Measurements from ENCODE around the gene UPP1.
A peak's percentile ranks its signal among the peaks of the same experiment; 100 is the strongest.
"Not testable (repeated sequence)": the region's sequence is repeated elsewhere in the genome, so short reads cannot be mapped to it uniquely, and the experiment has no call there.

Gene UPP1

DNA sequence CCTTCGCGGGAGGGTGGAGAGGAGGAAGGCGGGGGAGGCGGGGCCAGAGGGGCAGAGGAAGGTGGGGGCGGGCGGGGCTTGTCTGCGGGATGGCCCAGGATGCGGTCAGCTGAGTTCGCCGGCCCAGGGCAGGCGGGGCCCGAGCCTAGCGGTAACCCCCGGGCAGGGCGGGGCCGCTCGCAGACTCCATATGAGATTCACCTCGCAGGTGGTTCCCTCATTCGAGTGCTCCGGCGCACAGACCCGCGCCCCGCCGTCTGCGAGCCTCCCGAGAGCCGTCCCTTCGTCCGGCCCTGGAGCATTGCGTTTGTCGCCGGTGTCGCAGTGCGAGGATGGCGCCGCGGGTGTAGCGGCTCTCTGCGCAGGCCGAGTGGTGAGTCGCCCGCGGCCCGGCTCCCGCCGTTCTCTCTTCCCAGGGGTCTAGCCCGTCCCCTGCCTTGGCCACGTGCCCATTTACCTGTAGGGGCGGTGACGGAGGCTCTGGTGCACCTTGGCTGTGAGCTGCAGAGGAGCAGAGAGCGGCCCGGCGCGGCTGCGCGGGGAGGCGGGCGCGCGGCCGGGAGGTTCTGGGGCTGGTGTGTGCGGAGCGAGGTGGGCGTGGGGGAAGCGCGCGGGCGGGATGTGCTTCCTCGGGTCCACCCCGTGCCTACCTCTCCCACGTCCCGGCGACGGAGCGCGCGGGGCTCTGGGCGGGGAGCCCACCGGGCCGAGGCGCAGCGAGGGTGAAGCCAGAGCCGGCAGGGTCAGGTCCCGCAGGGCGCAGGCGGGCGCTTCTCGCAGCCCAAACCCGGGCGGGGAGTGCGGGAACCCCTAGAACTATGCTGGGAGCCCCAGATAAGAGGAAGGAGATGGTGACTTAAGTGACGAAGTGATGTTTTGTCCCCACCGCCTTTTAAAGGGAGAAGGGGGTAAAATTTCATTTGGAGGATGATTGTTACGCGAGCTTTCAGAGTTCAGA lies at the start of gene UPP1:
Gene UPP1 (plus strand): TSS at position 220 of the 958 bp plus-strand sequence. CDS start 5,519 bp downstream, outside the sequence.
- DNase-seq = peak; percentile 51

DNA sequence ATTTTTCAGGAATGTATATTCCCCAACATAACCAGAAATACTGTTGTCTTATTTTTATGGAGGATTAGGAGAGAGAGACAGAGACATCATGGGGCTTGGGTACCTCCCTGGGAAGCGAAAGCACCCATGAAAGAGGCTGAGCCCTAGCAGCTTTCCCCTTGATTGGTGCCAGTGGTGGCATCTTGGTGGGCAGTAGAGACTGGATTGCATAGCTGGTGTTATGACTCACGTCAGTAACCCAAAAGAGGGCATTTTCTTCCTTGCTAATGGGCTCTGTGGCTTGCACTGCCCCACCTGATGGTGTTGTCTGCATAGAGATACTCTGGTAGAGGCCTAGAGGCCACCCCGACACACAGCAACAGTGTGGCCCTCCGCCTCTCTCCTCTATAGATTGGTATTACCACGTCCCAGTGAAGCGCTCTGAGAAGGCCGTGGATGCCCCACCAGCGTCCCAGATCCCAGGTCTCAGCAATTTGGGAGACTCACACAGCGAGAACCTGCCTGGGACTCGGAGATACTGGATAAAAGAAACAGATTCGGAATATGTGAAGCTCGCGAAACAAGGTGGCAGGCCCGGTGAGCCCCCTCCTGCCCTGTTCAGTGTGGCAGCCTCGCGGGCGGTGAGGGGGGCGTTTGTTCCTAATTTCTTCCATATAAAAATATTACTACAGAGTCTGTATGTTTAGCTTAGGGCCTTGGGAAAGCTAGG lies 48.0 kb upstream of the UPP1 start:
- no peak for DNase-seq

DNA sequence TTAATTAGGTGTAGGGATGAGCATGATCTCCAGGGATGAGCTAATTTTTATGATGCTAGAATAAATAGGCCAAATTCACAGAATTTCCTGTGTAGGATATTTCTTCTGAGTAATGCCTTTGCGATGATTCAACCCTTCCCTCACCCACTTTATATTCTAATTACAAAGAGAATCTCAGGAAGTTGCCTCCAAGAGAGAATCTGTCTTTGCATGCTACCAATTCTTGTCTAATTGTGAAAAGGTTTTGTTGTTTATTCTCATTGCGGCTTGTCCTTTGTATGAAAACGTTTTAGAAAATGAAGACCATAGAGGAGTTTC lies 47.5 kb upstream of the UPP1 start:
- DNase-seq = no peak

DNA sequence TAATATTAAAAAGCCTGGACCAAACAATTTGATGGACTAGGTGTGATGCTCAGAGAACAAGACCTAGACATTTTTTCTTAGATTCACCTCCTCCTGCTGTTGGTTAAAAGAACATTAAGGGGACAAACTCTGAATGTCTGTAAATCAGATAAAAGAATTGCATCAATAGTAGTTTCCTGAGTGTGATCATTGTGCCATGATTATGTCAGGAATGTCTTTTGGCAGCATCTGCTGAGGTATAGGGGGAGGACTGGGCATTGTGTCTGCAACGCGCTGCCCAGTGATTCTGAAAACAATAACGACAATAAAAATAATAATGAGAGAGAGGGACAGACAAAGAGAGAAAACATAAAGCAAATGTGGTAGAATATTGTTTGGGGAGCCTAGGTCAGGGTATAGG lies 46.8 kb upstream of the UPP1 start:
- no peak for DNase-seq

DNA sequence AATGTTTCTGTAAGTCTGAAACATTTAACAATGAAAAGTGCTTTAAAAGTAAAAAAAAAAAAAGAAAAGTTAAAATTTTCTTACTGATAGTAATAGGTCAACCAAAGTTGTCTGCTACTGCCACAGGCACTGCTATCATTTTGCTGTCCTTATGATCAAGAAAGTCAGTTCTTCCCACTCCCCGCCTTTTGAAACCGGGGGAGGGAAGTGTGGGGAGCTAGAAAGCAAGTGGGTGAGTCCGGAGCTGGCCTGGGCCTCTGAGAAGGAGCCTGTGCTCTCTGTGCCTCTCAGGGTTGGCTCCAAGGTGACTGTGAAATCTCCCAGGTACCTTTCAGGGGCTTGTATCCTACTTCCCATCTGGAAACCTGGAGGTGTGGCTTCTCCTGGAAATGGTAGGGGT lies 46.4 kb upstream of the UPP1 start:
- no peak for DNase-seq

DNA sequence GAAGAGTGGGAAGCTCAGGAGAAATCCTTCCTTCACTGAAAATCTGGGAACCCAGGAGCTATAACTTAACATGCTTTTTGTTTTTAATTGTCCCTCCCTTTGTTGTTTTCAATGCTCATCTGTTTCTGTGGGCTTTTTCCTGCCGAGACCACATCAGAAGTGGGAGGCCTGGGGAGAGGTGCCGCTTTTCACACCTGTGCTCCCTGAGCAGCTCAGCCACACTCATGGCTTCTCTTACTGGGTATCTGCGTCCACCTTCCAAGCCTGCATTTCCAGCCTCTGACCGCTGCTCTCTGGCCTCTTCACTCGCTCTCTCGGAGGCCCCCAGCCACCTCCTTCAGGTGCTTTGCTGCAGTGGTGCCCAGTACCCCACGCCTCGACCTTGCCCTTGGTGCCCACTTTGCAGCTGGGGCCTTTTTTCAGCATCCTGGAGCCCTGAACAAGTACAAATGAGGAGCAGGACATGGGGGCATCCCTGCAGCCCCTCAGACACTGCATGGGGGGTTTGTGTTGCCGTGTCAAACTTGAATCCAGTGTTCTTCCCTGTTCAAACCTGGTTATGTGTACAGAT lies 43.8 kb upstream of the UPP1 start:
- no peak for DNase-seq

DNA sequence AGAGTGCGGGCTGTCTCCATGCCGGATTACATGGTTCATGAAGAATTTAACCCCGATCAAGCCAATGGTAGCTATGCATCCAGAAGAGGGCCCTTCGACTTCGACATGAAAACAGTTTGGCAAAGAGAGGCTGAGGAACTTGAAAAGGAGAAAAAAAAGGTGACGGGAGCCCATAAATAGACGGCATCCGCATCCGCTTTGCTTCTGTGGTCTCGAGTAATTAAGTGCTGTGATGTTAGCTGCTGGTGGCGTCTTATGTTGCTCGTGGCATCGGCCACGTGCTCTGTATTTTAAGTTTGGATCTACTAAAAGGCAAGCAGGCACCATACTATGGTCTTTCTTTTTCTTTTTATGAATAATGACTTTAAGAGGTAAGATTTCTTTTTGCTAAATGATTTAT lies 42.6 kb upstream of the UPP1 start:
- no peak for DNase-seq

DNA sequence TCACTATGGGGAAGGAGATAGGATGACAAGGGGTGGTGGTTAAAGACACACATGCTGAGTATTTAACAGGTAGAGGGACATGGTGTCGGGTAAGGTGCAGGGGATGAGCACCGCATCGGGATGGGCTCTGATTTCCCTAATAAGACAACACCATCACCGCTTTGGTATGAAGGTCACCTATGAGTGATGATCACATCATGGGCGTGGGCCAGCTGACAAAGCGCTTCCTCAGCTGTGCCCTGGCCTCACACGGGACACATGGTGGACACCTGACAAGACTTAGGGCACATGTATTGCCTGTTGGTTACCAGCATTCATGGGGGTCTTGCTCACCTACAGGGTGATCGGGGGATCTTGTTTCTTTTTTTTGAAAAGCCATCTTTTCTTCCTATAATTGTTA lies 41.0 kb upstream of the UPP1 start:
- no peak for DNase-seq

DNA sequence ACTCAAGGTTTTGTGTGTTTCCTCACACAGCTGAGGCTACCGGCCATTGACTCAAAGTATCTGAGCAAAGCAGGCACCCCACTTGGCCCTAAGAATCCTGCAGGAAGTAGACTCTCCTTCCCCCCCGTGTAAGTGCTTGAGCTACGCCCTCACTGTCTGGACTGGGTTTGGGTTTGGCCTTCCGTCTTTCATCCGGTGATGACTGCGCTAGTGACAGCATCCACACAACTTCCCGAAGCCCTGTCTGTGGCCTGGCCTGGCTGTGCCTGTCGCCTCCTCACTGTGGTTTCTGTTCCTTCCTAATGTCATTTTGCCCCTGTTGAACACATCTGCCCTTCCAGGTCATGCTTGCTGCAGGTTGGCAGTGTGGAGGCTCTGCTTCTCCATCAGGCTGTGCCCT lies 39.2 kb upstream of the UPP1 start:
- no peak for DNase-seq

DNA sequence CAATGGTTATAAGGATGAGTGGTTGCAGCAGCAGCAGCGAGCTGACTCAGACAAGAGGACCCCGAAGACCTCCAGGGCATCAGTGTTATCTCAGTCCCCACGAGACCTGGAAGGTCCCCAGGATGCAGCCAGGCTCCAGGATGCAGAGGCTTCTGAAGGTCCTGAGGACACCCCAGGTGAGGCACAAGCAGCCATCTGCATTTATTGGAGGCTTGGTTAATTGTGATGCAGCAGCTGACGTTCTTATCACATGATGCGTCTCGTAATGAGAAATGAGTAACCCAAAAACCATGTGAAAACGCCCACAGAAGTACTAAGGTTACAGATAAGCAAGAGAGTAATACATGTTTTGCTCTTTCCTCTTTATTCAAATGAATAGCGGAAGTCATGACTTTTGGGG lies 36.3 kb upstream of the UPP1 start:
- DNase-seq = no peak

DNA sequence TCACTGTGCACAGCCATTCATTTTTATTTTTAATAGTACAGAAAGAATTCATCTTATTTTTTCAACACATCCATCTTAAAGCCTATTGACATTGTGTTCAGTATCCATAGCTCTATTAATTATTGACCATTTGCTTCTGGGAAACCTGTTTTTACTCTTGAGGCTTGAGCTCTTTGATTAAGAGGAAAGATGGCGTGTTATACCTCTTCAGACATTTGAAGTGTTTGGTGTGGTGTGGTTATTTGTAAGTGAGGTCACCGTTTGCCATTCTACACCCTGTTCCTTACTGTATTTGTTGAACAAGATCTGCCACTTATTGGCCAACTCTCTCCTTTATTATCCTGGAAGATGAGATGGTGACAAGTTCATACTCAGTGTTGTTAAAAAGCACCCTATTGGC lies 35.3 kb upstream of the UPP1 start:
- DNase-seq = no peak

DNA sequence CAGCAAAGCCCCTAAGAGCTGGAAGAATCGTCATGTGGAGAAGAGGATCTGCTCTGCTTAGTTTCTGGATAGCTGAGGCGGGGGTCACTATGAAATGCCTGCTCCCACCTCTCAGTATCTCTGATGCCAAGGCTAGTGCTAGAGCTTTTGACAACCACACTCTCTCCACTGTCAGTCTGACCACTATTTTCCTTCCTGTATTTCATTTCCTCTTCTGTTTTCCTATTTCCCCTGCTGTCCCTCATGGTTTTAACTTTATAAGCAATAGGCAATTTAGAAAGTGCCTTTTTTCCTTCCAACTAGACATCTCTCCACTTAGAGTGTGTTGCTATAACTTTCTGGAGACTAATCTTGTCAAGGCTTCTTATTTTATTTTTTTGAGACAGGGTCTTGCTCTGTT lies 30.1 kb upstream of the UPP1 start:
- DNase-seq = no peak

DNA sequence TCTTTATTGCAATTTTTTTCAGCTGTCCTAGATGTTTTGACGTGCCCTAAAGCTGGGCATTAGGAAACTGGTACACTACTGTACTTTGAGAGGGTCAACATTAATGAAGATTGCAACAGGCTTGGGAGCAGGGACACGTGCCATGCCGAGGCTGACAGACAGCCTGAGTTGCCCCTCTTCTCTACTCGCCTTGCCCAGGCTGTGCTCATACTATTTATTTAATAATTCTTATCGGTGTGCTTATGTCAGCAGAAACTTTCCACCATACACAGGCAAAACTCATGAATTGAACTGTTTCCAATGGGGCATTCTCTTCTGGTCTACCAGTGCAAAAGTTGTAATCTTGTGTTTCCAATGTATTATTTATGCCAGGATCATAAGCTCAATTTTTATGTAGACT lies 29.4 kb upstream of the UPP1 start:
- no peak for DNase-seq

DNA sequence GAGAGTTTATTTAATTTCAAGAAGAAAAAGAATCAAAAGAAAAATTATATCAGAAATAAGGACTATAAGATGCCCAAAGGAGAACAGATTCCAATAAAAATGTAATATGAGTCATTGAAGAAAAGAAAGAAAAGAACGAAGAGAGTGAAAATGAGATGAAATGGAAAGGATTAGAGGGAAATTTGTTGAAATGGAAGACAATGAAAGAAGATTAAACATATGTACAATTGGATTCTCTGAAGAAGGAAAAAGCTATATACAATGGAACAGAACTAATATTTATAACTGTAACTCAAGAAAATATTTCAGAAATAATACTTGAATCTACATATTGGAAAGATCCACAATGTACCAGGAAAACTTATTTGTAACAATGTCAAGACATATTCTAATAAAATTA lies 25.1 kb upstream of the UPP1 start:
- no peak for DNase-seq

DNA sequence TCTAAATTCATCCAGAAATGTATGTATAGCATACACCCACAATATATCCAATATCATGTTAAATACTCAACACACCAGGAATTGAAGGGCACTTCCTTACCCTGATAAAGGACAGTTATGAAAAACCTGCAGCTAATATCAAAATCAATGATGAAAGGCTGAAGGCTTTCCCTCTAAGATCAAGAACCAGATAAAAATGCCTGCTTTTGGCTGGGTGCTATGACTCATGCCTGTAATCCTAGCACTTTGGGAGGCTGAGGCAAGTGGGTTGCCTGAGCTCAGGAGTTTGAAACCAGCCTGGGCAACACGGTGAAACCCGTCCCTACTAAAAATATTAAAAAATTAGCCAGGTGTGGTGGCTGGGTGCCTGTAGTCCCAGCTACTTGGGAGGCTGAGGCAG lies 21.6 kb upstream of the UPP1 start:
- no peak for DNase-seq

DNA sequence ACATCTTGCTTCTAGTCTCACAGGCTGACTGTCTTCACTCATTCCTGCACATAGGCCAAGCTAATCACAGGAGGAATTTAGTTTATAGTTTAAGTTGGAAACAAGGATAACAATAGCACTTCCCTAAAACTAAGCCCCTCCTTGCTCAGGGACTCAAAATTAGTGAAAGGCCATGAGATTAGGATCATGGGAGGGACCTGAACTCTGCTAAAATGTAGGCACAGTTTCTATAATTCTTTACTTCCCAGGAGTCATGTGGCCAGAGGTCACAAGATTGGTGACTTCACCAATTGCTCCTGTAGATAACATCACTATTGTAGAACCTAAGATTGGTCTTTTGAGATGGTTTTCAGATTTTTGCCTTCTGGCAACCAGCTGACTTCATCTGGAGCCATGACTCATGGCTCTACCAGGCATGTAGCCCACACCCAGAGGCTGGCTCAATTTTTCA lies 14.8 kb upstream of the UPP1 start:
- DNase-seq = no peak

DNA sequence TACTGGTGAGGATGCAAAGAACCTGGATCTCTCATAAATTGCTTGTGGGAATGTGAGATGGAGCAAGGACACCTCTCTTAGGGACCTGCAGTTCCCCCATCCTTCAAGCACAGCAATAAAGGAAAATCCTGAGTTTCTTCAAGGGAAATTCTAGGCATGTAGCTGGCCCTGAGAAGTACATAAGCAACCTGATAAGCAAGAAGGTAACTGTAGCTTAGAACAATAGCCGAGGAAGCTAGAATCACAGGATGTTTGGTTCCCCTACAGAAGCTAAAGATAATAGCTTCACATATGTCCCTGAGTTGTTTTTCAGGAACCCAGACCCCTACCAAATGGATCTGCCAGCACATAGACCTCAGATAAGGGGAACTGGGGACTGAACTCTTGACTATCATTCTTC lies 11.6 kb upstream of the UPP1 start:
- no peak for DNase-seq

DNA sequence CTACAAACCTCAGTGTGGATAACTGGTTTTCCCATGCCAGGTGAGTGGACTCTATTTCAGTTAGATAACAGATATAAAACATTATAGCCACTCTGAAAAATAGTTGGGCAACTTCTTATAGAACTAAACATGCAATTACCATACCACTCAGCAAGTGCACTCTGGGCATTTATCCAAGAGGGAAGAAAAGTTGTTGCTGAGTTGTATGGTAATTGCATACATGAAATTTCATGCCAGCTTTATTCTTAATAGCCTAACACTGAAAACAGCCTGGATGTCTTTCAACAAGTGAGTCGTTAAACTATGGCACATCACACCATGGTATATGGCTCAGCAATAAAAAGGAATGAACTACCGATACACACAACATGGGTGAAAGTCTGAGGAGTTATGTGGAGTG lies 10.6 kb upstream of the UPP1 start:
- DNase-seq = no peak

DNA sequence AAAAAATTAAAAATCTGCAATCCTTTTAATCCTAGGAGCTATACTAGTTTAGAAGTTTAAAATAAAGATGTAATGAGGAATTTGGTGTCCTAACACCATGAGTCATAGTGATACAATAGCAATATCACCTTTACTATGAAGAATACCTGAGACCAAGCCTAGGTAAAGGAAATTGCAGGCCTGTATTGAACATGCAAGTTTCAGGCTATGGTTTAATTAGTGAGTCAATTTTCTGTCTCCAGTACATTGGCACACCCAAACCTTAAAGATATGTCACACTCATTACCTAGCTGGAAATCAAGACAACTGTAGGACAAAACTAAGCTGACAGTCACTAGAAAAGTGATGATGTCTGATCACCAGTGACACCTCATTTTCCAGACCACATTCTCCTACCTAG lies 6.7 kb upstream of the UPP1 start:
- DNase-seq = not testable (repeated sequence)

DNA sequence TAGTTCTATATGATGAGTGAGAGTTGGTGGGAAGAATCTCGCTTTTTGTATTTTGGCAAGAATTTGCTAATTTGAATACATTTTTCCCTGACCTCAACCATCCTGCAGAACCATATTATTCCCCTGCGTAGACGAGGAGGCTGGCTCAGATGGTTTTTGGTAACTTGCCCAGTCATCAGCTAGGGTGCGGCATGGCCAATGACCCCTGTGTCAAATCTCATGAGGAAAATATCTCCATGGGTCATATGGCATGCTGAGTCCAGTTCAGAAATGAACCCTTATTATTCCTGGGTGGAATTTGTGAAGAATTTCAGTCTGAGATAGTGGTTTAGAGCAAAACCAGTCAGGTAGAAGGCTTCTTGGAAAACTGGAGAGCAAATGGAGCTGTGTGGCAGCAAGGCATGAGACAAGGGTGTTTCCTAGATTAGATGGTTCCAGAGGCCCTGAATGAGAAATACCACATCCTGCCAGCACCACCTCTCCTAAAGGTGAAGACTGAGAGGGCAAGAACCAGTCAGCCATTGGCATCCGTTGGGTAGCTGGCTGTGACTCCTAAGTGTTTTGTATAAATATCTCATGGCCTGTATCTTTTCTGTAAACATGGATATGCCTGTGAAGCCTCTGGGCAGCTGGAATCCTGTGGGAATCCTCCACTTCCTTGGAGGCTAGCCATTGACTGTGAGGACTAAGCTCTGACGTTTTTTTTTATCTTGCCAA lies 5.8 kb upstream of the UPP1 start:
- DNase-seq = no peak

DNA sequence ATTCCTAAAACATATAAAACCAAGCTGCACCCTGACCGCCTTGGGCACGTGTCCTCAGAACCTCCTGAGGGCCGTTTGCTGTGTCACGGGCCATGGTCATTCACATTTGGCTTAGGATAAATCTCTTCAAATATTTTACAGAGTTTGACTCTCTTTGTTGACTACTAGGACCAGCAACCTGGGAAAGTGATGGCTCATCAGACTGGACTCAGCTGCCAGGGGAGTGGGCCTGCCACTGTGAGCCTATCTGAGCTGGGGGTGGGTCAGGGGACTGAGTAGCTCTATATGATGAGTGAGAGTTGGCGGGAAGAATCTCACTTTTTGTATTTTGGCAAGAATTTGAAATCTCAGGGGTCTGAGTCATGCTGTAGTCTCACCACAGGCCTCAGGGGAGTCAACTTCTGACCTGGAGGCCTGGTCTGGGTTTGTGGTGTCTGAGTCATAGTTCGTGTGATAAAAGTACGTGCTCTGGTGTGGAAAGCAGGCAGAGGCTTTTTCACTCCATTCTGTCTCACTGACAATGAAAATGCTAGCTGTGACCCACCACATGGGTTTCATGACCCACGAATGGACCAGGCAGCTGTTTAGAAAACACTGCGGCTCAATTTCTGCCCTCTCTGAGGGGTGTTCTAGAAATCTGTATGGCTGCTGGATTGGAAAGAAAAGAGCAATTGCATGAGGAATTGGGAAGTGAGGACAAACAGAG lies 4.2 kb upstream of the UPP1 start:
- DNase-seq = peak; percentile 74

DNA sequence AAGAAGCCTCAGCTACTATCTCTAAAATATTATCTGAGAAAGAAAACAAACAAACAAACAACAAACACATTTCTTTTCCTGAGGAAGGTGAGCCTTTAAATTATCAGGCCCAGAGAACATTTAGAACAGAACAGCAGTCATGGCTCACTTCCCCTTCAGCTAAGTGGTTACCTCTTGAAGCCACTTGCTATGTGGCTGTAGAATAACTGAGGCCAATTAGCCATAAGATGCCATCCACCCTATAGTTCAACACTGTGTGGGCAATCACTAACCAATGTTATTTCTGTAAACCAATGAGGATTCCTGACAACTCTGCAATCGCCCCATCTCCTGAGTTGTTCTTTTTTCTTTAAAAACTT lies 3.7 kb upstream of the UPP1 start:
- DNase-seq = no peak

DNA sequence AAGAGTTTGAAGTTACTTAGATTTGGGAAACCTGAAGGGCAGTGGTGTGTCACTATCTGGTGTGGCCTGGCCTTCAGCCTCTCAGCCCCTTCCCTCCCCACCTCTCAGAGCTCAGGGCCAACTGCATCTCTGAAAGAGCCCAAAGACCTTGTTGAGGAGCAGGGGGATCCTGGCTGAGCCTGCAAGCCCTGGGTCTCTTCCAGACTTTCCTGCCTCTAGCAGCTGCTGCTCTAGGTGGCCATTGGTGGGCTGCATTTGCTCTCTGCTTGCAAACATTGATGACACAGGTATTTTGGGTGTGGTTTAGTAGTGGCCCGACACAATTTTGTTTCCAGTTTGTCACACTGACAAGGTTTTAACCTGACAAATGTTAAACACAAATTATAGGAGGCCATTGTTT lies 3.1 kb upstream of the UPP1 start:
- DNase-seq = no peak
